Measurements from ENCODE around the gene DGAT2. TPM values are rescaled to one million over a fixed set of nuclear protein-coding genes. Genes with fewer than 3 reads are reported as not detected.
A peak's percentile ranks its signal among the peaks of the same experiment; 100 is the strongest.

The DGAT2 gene
- total RNA-seq, 1 donor from 2014 or later = 6.2 TPM

DNA sequence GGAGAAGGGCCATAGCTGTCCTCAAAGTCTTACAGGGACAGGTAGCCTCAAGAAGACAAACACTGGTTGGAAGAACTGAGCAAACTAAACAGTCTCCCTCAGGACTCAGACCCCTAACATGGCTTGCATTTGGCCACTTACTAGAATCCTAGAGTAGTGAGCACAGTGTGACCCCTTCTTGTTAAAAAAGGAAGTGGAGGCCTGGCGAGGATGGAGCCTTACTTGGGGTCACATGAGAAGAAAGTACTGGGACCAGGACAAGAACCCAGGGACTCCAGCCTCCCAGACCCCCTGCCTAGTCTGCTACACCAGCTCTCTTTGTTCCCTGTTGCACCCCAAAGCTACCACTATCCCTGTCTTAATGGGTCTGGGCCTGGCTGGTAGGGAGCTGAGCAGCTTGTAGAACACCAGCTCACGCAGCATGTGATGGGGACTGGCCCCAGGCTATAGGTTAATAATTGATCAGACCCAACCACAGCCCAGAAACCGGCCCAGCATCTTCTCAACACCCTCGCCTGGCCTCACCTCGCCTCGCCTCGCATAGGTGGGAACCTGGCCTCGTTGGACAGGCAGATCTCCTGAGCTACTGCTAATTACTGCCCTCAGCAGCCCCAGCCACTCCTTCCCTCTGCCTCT, 17.6 kb downstream of the DGAT2 start:
- no peaks in the 10 kb centered on the region for H3K4me1 ChIP-seq
- no peaks in the 10 kb centered on the region for H3K9me3 ChIP-seq
- no peak overlapping the region for H3K4me3 ChIP-seq
- peak; percentile 60 for ATAC-seq
- intact Hi-C loops (cut with DNase I) = no loop called here
- no peak overlapping the region for H3K27ac ChIP-seq
- peak; percentile 67 for DNase-seq
- no peaks in the 10 kb centered on the region for H3K36me3 ChIP-seq
- no peaks in the 10 kb centered on the region for H3K27me3 ChIP-seq
- TF ChIP-seq, protein P1, sequence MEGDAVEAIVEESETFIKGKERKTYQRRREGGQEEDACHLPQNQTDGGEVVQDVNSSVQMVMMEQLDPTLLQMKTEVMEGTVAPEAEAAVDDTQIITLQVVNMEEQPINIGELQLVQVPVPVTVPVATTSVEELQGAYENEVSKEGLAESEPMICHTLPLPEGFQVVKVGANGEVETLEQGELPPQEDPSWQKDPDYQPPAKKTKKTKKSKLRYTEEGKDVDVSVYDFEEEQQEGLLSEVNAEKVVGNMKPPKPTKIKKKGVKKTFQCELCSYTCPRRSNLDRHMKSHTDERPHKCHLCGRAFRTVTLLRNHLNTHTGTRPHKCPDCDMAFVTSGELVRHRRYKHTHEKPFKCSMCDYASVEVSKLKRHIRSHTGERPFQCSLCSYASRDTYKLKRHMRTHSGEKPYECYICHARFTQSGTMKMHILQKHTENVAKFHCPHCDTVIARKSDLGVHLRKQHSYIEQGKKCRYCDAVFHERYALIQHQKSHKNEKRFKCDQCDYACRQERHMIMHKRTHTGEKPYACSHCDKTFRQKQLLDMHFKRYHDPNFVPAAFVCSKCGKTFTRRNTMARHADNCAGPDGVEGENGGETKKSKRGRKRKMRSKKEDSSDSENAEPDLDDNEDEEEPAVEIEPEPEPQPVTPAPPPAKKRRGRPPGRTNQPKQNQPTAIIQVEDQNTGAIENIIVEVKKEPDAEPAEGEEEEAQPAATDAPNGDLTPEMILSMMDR (IDR thresholded peaks at IDR 0.05) = no peak

GRCh38 chr11:75789521-75789920, 20.9 kb downstream of the DGAT2 start:
- H3K27me3 ChIP-seq = no peaks in the 10 kb centered on the region
- no peaks in the 10 kb centered on the region for H3K4me1 ChIP-seq
- ATAC-seq = no peak
- H3K9me3 ChIP-seq = no peaks in the 10 kb centered on the region
- no peak overlapping the region for H3K27ac ChIP-seq
- TF ChIP-seq, protein P1 (IDR thresholded peaks at IDR 0.05) = no peak
- no peak overlapping the region for H3K4me3 ChIP-seq
- H3K36me3 ChIP-seq = no peaks in the 10 kb centered on the region
- DNase-seq = no peak
- intact Hi-C loops (cut with DNase I) = no loop called here

DNA sequence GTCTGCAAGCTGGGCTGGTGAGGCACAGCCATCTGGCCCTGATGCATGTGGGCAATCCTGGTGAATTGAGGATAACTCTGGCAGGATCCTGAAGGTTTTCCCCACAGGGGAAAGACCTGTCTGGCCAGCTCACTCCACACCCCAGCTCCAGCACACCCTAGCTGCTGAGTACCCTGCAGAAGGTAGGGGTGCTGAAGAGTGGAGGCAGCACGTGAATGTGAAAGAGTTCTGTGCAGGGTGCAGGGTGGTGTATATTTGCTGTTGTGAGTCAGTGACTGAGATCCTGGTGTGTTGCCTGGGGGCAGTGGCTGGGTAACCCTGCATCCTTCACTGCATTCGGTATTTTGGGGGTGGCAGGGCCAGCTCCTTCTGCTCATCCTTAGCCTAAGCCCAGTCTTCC, 22.4 kb downstream of the DGAT2 start:
- no peak for DNase-seq
- TF ChIP-seq, protein P1 (IDR thresholded peaks at IDR 0.05) = no peak
- Histone ChIP-seq H3K4me3 (no peak overlapping the region), H3K9me3 (no peaks in the 10 kb centered on the region), H3K36me3 (no peaks in the 10 kb centered on the region), H3K27ac (no peak overlapping the region), H3K4me1 (no peaks in the 10 kb centered on the region), H3K27me3 (no peaks in the 10 kb centered on the region)
- intact Hi-C loops (cut with DNase I) = no loop called here
- no peak for ATAC-seq

DNA sequence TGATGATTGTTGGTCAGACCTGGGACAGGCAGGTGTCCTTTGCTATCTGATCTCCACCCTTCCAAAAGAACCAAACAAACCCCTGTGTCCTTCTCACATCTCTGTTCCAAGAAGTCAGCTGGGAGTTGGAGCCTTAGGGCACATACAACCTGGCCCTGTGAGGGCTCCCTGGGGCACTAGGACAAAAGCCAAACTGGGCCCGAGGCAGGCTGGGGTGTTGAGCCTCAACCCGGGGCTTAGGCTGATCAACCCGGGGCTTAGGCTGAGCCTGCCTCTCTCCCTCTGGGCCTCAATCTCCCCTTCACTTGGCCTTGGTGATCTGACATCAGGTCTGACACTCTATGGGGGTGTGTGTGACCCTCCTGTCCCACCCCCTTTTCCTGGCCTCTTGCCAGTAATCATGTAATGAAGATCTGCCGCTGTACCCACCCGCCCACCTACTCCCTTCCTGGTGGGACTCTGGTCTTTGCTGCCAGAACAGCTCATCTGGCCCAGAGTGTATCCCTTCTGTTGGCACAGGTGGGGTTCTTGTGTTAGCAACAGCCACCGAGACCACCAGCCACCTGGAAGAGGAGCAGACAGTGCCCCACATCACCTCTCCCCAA, 23.7 kb downstream of the DGAT2 start:
- TF ChIP-seq, protein P1 (IDR thresholded peaks at IDR 0.05) = no peak
- Histone ChIP-seq H3K4me1 (no peaks in the 10 kb centered on the region), H3K4me3 (no peak overlapping the region), H3K36me3 (no peaks in the 10 kb centered on the region), H3K9me3 (no peaks in the 10 kb centered on the region), H3K27me3 (no peaks in the 10 kb centered on the region), H3K27ac (no peak overlapping the region)
- no peak for DNase-seq
- intact Hi-C loops (cut with DNase I) = no loop called here
- no peak for ATAC-seq

DNA sequence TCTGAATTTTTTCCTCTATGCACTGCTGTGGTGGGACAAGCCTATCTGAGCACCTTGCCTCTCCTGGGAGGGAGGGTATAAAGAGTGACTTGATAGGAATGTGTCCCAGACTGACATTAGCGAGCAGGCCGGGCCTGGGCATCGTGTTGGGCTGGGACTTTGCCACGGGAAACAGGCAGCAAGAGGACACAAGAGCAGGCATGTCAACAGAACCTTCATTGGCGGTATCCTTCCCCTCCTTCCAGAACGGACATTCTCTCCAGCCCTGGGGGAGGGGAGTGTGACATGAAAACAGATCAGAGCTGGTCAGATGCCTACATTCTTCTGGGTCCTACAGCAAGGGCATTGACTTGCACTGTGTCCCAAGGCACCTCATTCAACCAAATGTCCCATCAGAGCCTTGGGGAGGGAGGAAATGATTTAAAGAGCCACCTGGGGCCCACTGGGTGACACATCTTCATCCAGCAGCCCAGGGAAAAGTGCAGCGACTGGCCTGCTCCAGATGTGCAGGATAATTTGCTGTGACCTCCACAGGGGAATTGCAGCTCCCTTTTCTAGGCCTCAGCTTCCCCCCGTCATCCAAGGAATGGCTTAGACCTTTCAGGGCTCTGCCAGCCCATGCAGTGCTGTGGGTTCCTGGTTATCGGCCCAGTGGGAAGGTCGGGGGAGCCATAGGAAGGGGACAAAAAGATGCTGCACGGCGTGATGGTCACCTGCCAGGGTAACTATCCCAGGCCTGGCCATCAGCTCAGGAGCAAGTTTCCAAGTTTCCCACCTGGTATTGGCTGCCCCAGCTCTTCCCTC, 24.6 kb downstream of the DGAT2 start:
- no peak for ATAC-seq

More for the DNA sequence above, 24.6 kb downstream of the DGAT2 start:
- intact Hi-C loops (cut with DNase I) = no loop called here
- no peaks in the 10 kb centered on the region for H3K9me3 ChIP-seq
- H3K4me3 ChIP-seq = no peak overlapping the region
- no peaks in the 10 kb centered on the region for H3K36me3 ChIP-seq
- no peaks in the 10 kb centered on the region for H3K27me3 ChIP-seq
- TF ChIP-seq, protein P1 (IDR thresholded peaks at IDR 0.05) = no peak
- no peak overlapping the region for H3K27ac ChIP-seq
- DNase-seq = no peak
- H3K4me1 ChIP-seq = no peaks in the 10 kb centered on the region

Data from upper lobe of right lung (tissue), 1 donor.